ENCODE measurements around the gene GABBR2.

GABBR2 gene

GRCh38 chr9:98442114-98442513 is 266.6 kb downstream of the GABBR2 start:
- DNase-seq (ENCODE audit: low read depth in 2 of 2) = no peak

GRCh38 chr9:98438666-98439065 is 270.1 kb downstream of the GABBR2 start:
- no peak for DNase-seq (ENCODE audit: low read depth in 2 of 2)

- no peak for DNase-seq (ENCODE audit: low read depth in 2 of 2)
Measured at GRCh38 chr9:98437458-98438034, 271.2 kb downstream of the GABBR2 start.

- no peak for DNase-seq (ENCODE audit: low read depth in 2 of 2)
Measured at GRCh38 chr9:98432960-98433359, 275.8 kb downstream of the GABBR2 start.

GRCh38 chr9:98432134-98432533 is 276.6 kb downstream of the GABBR2 start:
- no peak for DNase-seq (ENCODE audit: low read depth in 2 of 2)

- no peak for DNase-seq (ENCODE audit: low read depth in 2 of 2)
Measured at GRCh38 chr9:98430535-98431292, 278.0 kb downstream of the GABBR2 start.

GRCh38 chr9:98429613-98430012 is 279.1 kb downstream of the GABBR2 start:
- no peak for DNase-seq (ENCODE audit: low read depth in 2 of 2)

- DNase-seq (ENCODE audit: low read depth in 2 of 2) = no peak
Measured at GRCh38 chr9:98428454-98428853, 280.3 kb downstream of the GABBR2 start.

- no peak for DNase-seq (ENCODE audit: low read depth in 2 of 2)
Measured at GRCh38 chr9:98427491-98427890, 281.2 kb downstream of the GABBR2 start.

GRCh38 chr9:98425079-98425478 is 283.7 kb downstream of the GABBR2 start:
- no peak for DNase-seq (ENCODE audit: low read depth in 2 of 2)

- no peak for DNase-seq (ENCODE audit: low read depth in 2 of 2)
Measured at GRCh38 chr9:98419260-98419603, 289.5 kb downstream of the GABBR2 start.

- no peak for DNase-seq (ENCODE audit: low read depth in 2 of 2)
Measured at GRCh38 chr9:98418578-98419259, 290.0 kb downstream of the GABBR2 start.

GRCh38 chr9:98416294-98417248 is 292.2 kb downstream of the GABBR2 start:
- DNase-seq (ENCODE audit: low read depth in 2 of 2) = no peak

- DNase-seq (ENCODE audit: low read depth in 2 of 2) = no peak
Measured at GRCh38 chr9:98415782-98416181, 293.0 kb downstream of the GABBR2 start.

GRCh38 chr9:98413084-98413483 is 295.7 kb downstream of the GABBR2 start:
- no peak for DNase-seq (ENCODE audit: low read depth in 2 of 2)

GRCh38 chr9:98412101-98412842 is 296.5 kb downstream of the GABBR2 start:
- DNase-seq (ENCODE audit: low read depth in 2 of 2) = no peak

- DNase-seq (ENCODE audit: low read depth in 2 of 2) = no peak
Measured at GRCh38 chr9:98410185-98410697, 298.5 kb downstream of the GABBR2 start.

GRCh38 chr9:98409719-98410118 is 299.0 kb downstream of the GABBR2 start:
- no peak for DNase-seq (ENCODE audit: low read depth in 2 of 2)

- no peak for DNase-seq (ENCODE audit: low read depth in 2 of 2)
Measured at GRCh38 chr9:98406469-98406868, 302.3 kb downstream of the GABBR2 start.

GRCh38 chr9:98404237-98404636 is 304.5 kb downstream of the GABBR2 start:
- no peak for DNase-seq (ENCODE audit: low read depth in 2 of 2)

GRCh38 chr9:98403715-98404114 is 305.0 kb downstream of the GABBR2 start:
- no peak for DNase-seq (ENCODE audit: low read depth in 2 of 2)
